Right hindlimb (tissue), 1 donor: Measurements from ENCODE around the gene EBNA1BP2.
"Not testable (repeated sequence)": the region's sequence is repeated elsewhere in the genome, so short reads cannot be mapped to it uniquely, and the experiment has no call there.

Experiments used
- DNase-seq: peaks from one replicate; pipeline ENCODE4 v3.0.0-alpha.2; 2018

Gene EBNA1BP2

DNA sequence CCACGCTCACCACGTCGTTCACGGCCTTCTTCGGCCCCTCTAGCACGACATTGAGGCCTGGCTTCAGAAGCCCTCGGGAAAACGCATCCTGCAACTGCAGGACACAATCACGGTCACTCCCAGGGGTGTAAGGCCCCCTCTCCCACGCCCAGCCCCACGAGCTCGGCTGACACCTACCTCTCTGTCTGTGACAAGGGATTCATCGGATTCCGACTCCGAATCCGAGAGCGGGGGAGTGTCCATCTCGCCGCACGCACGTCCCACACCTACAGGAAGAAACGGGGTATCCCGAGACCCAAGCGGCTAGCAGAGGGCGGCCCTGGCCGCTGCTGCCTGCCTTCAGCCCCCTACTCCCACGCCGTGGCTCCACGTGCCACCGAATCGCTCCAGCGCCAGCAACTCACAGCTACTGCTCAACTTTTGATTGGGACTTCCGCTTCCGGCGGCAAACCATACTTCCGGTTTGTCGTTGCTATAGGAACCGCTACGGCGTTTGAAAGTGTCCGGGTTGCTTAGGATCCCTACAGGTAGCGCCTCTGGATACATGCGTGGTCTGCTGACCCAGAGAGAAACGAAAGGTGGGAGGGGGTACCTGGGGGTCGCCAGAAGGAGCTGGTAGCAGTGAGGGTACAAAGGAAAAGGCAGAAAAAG, at the start of gene EBNA1BP2, which contains the start of gene CFAP57:
Gene EBNA1BP2, minus strand, starts transcription at position 415 of the 651 bp plus-strand sequence. Its CDS starts 172 bp downstream, at position 243.
Gene CFAP57, plus strand, starts transcription at position 455 of the 651 bp plus-strand sequence. CDS start 424 bp downstream, outside the sequence.
- DNase-seq: peak; percentile 94

- DNase-seq: no peak
Observed at GRCh38 chr1:43221797-43222196, 49.7 kb upstream of the EBNA1BP2 start.

- DNase-seq: no peak
Observed at GRCh38 chr1:43220905-43221778, 49.1 kb upstream of the EBNA1BP2 start.

GRCh38 chr1:43217747-43218146, 45.7 kb upstream of the EBNA1BP2 start:
- DNase-seq: no peak

- no peak for DNase-seq
Observed at GRCh38 chr1:43214501-43215444, 42.7 kb upstream of the EBNA1BP2 start.

DNA sequence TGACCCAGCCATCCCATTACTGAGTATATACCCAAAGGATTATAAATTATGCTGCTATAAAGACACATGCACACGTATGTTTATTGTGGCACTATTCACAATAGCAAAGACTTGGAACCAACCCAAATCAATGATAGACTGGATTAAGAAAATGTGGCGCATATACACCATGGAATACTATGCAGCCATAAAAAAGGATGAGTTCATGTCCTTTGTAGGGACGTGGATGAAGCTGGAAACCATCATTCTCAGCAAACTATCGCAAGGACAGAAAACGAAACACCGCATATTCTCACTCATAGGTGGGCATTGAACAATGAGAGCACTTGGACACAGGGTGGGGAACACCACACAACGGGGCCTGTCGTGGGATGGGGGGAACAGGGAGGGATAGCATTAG, 36.2 kb upstream of the EBNA1BP2 start:
- DNase-seq: not testable (repeated sequence)

DNA sequence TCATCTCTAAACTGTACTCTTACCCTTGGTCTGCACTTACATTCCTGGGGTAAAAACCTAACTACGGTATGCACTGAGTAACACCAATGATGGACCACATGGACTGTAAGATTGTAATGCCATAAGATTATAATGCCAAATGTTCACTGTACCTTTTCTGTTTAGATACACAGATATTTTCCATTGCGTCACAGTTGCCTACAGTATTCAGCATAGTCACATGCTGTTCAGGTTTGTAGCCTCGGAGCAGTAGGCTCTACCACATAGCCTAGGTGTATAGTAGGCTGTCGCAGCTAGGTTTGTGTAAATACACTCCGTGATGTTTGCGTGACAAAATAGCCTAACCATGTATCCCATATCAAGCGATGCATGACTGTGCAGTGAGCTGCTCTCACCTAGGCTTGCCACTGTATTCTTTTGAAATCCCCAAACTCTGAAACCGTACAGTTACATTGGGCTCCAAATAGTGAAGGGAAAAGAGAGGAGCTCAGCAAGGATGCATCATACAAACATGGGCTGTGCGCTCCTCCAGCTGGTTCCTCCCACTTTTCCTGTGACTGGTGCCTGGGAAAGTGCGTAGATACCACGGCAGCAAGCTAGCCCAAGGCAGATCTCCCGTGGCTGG, 35.3 kb upstream of the EBNA1BP2 start:
- DNase-seq: no peak

- peak; percentile 63 for DNase-seq
Observed at GRCh38 chr1:43206600-43207228, 34.6 kb upstream of the EBNA1BP2 start.

- DNase-seq: no peak
Observed at GRCh38 chr1:43205671-43206070, 33.6 kb upstream of the EBNA1BP2 start.

DNA sequence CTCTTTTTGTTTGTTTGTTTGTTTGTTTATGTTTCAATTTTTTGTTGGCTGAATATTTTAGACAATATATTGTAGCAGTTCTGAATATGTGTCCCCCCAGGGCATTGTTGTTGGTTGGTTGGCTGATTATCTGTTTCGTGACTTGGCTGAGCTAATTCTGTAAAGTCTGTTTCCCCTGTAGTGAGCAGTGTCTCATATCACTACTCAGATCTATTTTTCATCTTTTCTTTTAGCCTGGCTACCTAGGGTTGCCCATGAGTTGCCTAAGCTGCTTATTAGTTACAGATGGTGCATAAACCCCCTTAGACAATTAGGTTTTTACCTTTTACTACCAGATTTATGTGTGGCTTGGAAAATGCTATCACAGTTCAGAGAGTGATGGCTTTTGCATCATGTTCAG, 32.3 kb upstream of the EBNA1BP2 start:
- DNase-seq: no peak

DNA sequence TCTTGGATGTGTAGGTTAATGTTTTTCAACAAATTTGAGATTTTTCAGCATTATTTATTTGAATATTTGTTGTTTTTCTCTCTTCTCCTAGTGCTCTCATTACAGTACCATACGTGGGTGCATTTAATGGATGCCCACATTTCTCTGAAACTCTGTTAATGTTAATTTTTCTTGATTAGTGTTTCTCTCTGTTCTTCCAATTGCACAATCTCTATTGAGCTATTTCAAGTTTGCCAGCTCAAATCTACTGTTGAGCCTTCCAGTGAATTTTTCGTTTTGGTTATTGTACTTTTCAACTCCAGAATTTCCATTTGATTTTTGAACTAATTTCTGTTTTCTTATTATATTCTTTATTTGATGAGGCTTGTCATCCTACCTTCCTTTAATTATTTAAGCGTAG, 31.8 kb upstream of the EBNA1BP2 start:
- DNase-seq: no peak

DNA sequence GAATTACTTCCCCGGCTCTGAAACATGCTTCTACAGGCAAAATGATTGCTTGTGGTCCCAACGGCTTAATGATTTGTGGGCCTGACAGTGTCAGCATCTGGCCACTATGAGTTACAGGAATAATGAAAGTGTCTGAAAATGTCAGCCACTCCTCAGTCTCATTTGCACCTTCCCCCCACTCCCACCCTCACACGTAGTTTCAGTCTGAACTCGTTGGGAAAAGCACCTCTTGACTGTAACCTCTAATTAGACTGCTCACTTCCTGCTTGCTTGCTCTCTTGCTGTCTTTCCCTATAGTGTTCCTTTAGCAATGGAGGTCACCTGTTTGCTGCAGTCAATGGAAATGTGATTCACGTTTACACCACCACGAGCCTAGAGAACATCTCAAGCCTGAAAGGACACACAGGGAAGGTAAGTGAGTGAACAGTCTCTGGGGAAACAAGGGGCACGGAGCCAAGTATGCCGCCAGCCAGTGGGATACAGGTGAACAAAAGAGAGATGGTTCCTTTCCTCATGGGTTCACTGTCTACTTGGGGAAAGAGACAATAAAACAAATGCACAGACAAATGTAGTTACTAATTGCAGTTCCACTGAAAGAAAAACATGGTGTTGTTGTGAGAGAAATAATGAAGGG, 27.1 kb upstream of the EBNA1BP2 start:
- no peak for DNase-seq

DNA sequence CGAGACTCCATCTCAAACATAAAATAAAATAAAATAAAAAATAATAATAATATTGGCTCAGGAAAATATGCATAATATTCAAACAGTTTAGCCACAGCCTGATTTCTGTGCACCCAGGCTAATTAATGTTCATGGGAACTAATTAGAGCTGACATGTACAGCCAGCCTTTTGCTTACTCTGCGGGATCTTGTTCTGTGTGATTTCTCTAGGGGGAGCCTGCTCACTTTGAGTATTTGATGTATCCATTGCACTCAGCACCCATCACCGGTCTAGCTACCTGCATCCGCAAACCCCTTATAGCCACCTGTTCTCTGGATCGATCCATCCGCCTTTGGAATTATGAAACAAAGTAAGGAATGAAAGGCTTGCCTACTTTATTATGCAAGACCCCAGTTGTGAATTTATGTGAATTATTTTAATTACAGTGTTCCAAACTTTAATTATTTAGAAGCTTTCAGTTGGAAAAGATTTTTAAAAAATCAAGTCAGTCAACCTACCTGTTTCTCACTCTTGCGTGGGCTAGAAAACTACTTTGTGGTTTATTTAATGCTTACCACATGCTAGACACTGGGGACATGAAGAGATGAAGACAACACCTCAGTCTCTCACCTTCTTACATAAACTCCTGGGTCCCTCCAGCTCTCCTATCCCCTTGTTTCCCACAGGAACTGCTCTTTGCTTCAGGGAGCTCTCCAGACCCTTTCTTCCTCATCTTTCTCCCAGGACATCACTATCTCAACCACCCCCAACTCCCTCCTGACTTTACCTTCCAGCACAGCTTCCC, 25.4 kb upstream of the EBNA1BP2 start:
- no peak for DNase-seq

DNA sequence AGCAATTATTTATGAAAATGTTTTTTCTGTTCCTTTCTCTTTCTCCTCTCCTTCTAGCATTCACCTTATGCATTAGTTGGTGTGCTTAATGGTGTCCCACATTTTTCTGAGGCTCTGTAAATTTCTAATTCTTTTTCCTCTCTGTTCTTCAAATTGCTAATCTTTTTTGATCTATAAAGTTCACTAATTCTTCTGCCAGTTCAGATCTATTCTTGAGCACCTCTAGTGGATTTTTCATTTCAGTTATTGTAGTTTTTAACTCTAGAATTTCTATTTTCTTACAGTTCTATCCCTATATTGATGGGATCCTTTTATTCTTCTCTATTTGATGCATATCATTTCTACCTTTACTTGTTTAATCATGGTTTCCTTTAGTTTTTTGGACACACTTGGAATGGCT, 22.4 kb upstream of the EBNA1BP2 start:
- DNase-seq: no peak

DNA sequence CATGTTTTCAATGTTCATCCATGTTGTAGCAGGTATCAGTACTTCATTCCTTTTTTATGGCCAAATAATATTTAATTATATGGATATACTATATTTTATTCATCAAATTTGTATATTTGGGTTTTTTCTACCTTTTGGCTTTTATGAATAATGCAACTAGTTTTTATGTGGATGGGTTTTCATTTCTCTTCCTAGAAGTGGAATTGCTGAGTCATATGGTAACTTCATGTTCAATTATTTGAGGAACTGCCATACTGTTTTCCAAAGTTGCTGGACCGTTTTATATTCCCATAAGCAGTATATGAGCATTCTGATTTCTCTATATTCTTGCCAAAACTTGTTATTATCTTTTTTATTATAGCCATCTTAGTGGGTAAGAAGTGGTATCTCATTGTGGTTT, 16.0 kb upstream of the EBNA1BP2 start:
- DNase-seq: no peak

GRCh38 chr1:43184995-43185394, 12.9 kb upstream of the EBNA1BP2 start:
- DNase-seq: no peak

GRCh38 chr1:43184388-43184787, 12.3 kb upstream of the EBNA1BP2 start:
- DNase-seq: no peak

- DNase-seq: no peak
Observed at GRCh38 chr1:43177691-43178090, 5.6 kb upstream of the EBNA1BP2 start.

GRCh38 chr1:43174873-43175272, 2.8 kb upstream of the EBNA1BP2 start:
- DNase-seq: no peak

DNA sequence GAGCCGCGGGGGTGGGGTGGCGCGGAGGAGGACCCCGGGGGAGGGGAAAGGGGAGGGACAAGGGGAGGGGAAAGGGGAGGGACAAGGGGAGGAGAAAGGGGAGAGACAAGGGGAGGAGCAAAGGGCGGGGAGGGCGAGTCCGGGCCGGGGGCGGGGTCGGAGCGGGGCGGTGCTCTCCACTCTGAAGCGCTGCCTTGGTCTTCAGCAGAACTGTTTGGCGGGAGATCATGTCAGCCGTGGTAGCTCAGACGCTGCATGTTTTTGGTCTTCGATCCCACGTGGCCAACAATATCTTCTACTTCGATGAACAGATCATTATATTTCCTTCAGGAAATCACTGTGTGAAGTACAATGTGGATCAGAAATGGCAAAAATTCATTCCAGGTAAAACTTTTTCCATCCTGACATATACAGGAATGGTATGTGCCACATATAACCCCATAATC, 460 bp upstream of the EBNA1BP2 start:
- peak; percentile 92 for DNase-seq
